SK-N-SH (cell line): Measurements from ENCODE around the gene OR2B2. TPM values are rescaled to one million over a fixed set of nuclear protein-coding genes. Genes with fewer than 3 reads are reported as not detected.

Source experiments
- CTCF ChIA-PET: fragments of 300-600, 350-600 bp; formaldehyde crosslinking; extraction: SDS; loops from one replicate; lab custom pipeline; 2021; lab: Yijun Ruan, JAX
- POLR2A ChIA-PET: fragments of 350-600 bp; sonication (Branson Sonifier 250); formaldehyde crosslinking; extraction: SDS; loops from one replicate; lab custom pipeline; 2020; ENCODE audit warnings: antibody characterized with exemption, inconsistent platforms; lab: Yijun Ruan, JAX
- DNase-seq: peaks from one replicate; pipeline ENCODE4 v3.0.0; 2012
- H2AFZ ChIP-seq: fragments of 200-600 bp; sonication (generic); 2 replicates; pipeline ENCODE4 v1.8.1; 2016; ENCODE audit warnings: antibody characterized with exemption, mild to moderate bottlenecking, low read depth
- H3F3A ChIP-seq: fragments of 200-600 bp; sonication (generic); replicated peaks from 2 replicates; pipeline ENCODE3; 2016; ENCODE audit warnings: antibody characterized with exemption, mild to moderate bottlenecking; ENCODE audit not compliant: insufficient read depth
- H3K27ac ChIP-seq, 2 experiments: fragments of 200-500 bp in 1 of 2; fragments of 200-600 bp in 1 of 2; sonication (Bioruptor generic) in 1 of 2; sonication (generic), shearing (Covaris generic) in 1 of 2; 2 replicates each; pipeline versions ENCODE4 v1.5.1 to v1.6.1; 2014 to 2016; ENCODE audit warnings: low read depth in 2 of 2, inconsistent platforms in 1 of 2, low read length in 1 of 2, mild to moderate bottlenecking in 1 of 2, mixed read lengths in 1 of 2
- H3K27me3 ChIP-seq: fragments of 200-600 bp; sonication (generic), shearing (Covaris generic); 2 replicates; pipeline ENCODE4 v1.6.1; 2016; ENCODE audit warnings: mixed run types; ENCODE audit not compliant: insufficient read depth
- H3K36me3 ChIP-seq, 2 experiments: fragments of 200-500 bp in 1 of 2; fragments of 200-600 bp in 1 of 2; sonication (Bioruptor generic) in 1 of 2; sonication (generic) in 1 of 2; replicated peaks in 1 of 2; 2 replicates each; pipeline versions ENCODE3 to v1.5.1; 2014 to 2016; ENCODE audit warnings: low read length in 1 of 2, mild to moderate bottlenecking in 1 of 2; ENCODE audit not compliant: insufficient read depth in 2 of 2, control insufficient read depth in 1 of 2
- H3K4me1 ChIP-seq, 2 experiments: fragments of 200-500 bp in 1 of 2; fragments of 200-600 bp in 1 of 2; sonication (Bioruptor generic) in 1 of 2; sonication (generic), shearing (Covaris generic) in 1 of 2; 2 replicates each; pipeline versions ENCODE4 v1.5.1 to v1.6.1; 2014 to 2016; ENCODE audit warnings: low read depth in 1 of 2, low read length in 1 of 2, mixed run types in 1 of 2; ENCODE audit not compliant: insufficient read depth in 2 of 2, control insufficient read depth in 1 of 2
- H3K4me2 ChIP-seq: fragments of 200-600 bp; sonication (generic), shearing (Covaris generic); 2 replicates; pipeline ENCODE4 v1.6.1; 2017; ENCODE audit warnings: mixed run types
- H3K4me3 ChIP-seq, 2 experiments: fragments of 200-500 bp in 1 of 2; fragments of 200-600 bp in 1 of 2; sonication (Bioruptor generic) in 1 of 2; sonication (generic), shearing (Covaris generic) in 1 of 2; 2 replicates each; pipeline versions ENCODE4 v1.5.1 to v1.8.1; 2014 to 2016; ENCODE audit warnings: low read depth in 2 of 2, inconsistent platforms in 1 of 2, low read length in 1 of 2, mild to moderate bottlenecking in 1 of 2, mixed read lengths in 1 of 2, moderate library complexity in 1 of 2
- H3K79me2 ChIP-seq: fragments of 200-600 bp; sonication (generic); 2 replicates; pipeline ENCODE4 v1.8.1; 2017; ENCODE audit warnings: mild to moderate bottlenecking; ENCODE audit not compliant: insufficient read depth
- H3K9ac ChIP-seq: fragments of 200-600 bp; sonication (generic); 2 replicates; pipeline ENCODE4 v1.6.1; 2017; ENCODE audit warnings: mixed run types
- H3K9me2 ChIP-seq: fragments of 200-600 bp; sonication (generic); 2 replicates; pipeline ENCODE4 v1.6.1; 2017; ENCODE audit warnings: mixed run types
- H3K9me3 ChIP-seq: fragments of 200-600 bp; sonication (generic); 2 replicates; pipeline ENCODE4 v1.6.1; 2017; ENCODE audit warnings: mixed run types, mild to moderate bottlenecking, moderate library complexity
- H4K20me1 ChIP-seq: fragments of 200-600 bp; sonication (generic); 2 replicates; pipeline ENCODE4 v1.6.1; 2017; ENCODE audit warnings: mild to moderate bottlenecking, mixed run types; ENCODE audit not compliant: insufficient read depth
- CHD2 ChIP-seq: fragments of 150-350 bp; IDR thresholded peaks from 2 replicates; pipeline ENCODE4 v1.6.1; 2018; ENCODE audit warnings: low read length; ENCODE audit not compliant: partially characterized antibody
- EP300 ChIP-seq, 2 experiments: IDR thresholded peaks; 2 replicates each; pipeline versions ENCODE4 v1.4.0 to v1.6.1; 2012; ENCODE audit warnings: borderline replicate concordance in 1 of 2, low read depth in 1 of 2, low read length in 1 of 2
- EZH2phosphoT487 ChIP-seq: fragments of 200-600 bp; sonication (generic); IDR thresholded peaks from 2 replicates; pipeline ENCODE4 v1.6.1; 2017; ENCODE audit warnings: low read depth, mixed run types, mild to moderate bottlenecking, antibody characterized with exemption, moderate library complexity, borderline replicate concordance
- FOXM1 ChIP-seq: IDR thresholded peaks from 2 replicates; pipeline ENCODE4 v1.4.0; 2012; ENCODE audit warnings: low read depth, mild to moderate bottlenecking
- IRF3 ChIP-seq: fragments of 150-350 bp; IDR thresholded peaks from 2 replicates; pipeline ENCODE4 v1.6.1; 2016; ENCODE audit warnings: mild to moderate bottlenecking, low read depth, low read length
- NRF1 ChIP-seq: IDR thresholded peaks from 2 replicates; pipeline ENCODE4 v1.6.1; 2012; ENCODE audit warnings: low read depth, mild to moderate bottlenecking, low read length
- RAD21 ChIP-seq: IDR thresholded peaks from 2 replicates; pipeline ENCODE4 v1.6.1; 2012; ENCODE audit warnings: mild to moderate bottlenecking, low read length
- RCOR1 ChIP-seq: fragments of 150-350 bp; IDR thresholded peaks from 2 replicates; pipeline ENCODE4 v1.6.1; 2017; ENCODE audit warnings: antibody characterized with exemption, low read length
- RFX5 ChIP-seq: IDR thresholded peaks from 2 replicates; pipeline ENCODE4 v1.6.1; 2012; ENCODE audit warnings: mild to moderate bottlenecking, improper control_type of control experiment, low read length
- RXRA ChIP-seq: IDR thresholded peaks from 2 replicates; pipeline ENCODE4 v1.4.0; 2012; ENCODE audit warnings: low read depth, mild to moderate bottlenecking, borderline replicate concordance
- SIN3A ChIP-seq: IDR thresholded peaks from 2 replicates; pipeline ENCODE4 v1.6.1; 2012; ENCODE audit warnings: low read depth, mild to moderate bottlenecking, low read length, moderate library complexity, borderline replicate concordance
- TCF12 ChIP-seq: IDR thresholded peaks from 2 replicates; pipeline ENCODE4 v1.4.0; 2012
- YY1 ChIP-seq: IDR thresholded peaks from 2 replicates; pipeline ENCODE4 v1.4.0; 2012; ENCODE audit warnings: low read depth, mild to moderate bottlenecking
- WGBS: methylation state at CpG from one replicate; pipeline ENCODE4 v1.1.6; 2017; ENCODE audit warnings: low lambda C conversion rate; 5-methylcytosine and 5-hydroxymethylcytosine counted together
- polyA plus RNA-seq, 3 experiments: library from polyadenylated mRNA; depleted of rRNA; stranded (reverse); fragments of >200 nt; gene quantifications; 2 replicates each; pipeline ENCODE4 v1.2.3, GENCODE V29; 2012
- TF ChIP-seq, protein P1 (sequence below): IDR thresholded peaks from 2 replicates; pipeline ENCODE4; 2012
- TF ChIP-seq, protein P2 (sequence below): fragments of 200-600 bp; sonication (generic); IDR thresholded peaks from 2 replicates; pipeline ENCODE4 v1.6.1; 2017; ENCODE audit warnings: antibody characterized with exemption, mild to moderate bottlenecking, moderate library complexity

OR2B2 gene
- polyA plus RNA-seq, 1 of the 3 experiments (the other 2 are of a cell fraction) = not detected

GRCh38 chr6:27899543-27899942 lies 12.7 kb downstream of the OR2B2 start:
- no peak overlapping the region for H3K4me2 ChIP-seq
- H3K9ac ChIP-seq = no peak overlapping the region
- ChIA-PET POLR2A (no interaction called here), CTCF (interaction anchor here (1.1 to 1.5 kb wide), 2 partner anchors 28 to 65 kb away, joined by 3 read pairs; a partner anchor contains a TSS)
- TF ChIP-seq, protein P1, sequence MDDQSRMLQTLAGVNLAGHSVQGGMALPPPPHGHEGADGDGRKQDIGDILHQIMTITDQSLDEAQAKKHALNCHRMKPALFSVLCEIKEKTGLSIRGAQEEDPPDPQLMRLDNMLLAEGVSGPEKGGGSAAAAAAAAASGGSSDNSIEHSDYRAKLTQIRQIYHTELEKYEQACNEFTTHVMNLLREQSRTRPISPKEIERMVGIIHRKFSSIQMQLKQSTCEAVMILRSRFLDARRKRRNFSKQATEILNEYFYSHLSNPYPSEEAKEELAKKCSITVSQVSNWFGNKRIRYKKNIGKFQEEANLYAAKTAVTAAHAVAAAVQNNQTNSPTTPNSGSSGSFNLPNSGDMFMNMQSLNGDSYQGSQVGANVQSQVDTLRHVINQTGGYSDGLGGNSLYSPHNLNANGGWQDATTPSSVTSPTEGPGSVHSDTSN = no peak
- TF ChIP-seq CHD2 = no peak
- no peaks in the 10 kb centered on the region for H4K20me1 ChIP-seq
- H3K4me3 ChIP-seq = no peak overlapping the region
- H3K27me3 ChIP-seq = no peaks in the 10 kb centered on the region
- H3F3A ChIP-seq = peaks cover 24% of the 10 kb centered on the region
- no peaks in the 10 kb centered on the region for H3K79me2 ChIP-seq
- H3K27ac ChIP-seq = no peak overlapping the region
- no peak overlapping the region for H2AFZ ChIP-seq
- no peaks in the 10 kb centered on the region for H3K9me3 ChIP-seq
- no peak for DNase-seq
- peaks cover 0 to 2% of the 10 kb centered on the region in 2 experiments; a peak in 1 of 4 replicates for H3K4me1 ChIP-seq
- H3K36me3 ChIP-seq = no peaks in the 10 kb centered on the region
- H3K9me2 ChIP-seq = no peaks in the 10 kb centered on the region

DNA sequence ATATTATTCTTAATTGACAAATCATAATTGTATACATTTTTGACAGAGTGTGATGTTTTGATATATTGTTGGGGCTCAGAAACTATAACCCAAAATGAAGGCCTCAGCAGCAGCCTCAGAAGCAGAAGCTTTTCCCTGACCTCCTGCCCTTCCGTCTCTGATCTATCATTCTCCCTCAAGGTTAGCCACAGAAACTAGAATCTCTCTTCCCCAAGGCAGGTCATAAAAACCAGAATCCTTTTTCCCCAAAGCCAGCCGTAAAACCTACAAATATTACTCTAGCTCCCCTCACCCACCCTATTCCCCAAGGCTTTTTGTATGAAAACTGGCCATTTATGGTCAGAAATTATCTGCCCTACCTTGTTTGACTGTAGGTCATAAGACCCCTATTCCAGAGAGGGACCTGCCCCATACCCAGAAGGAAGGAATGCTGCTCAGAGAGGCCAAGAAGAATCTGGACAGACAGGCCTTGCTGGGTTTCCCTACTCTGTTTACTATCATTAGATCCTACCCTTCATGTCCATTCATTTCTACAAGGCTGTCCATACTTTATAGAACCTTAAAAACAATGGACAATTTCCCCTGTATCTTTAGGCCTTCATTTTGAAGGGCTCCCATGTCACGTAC lies 14.5 kb downstream of the OR2B2 start:
- Histone ChIP-seq H3K36me3 (no peaks in the 10 kb centered on the region), H2AFZ (no peak overlapping the region), H3K4me1 (peaks cover 0 to 2% of the 10 kb centered on the region in 2 experiments; a peak in 1 of 4 replicates), H3F3A (peaks cover 23% of the 10 kb centered on the region), H3K4me3 (no peak overlapping the region), H3K9ac (no peak overlapping the region), H3K4me2 (no peak overlapping the region), H3K27me3 (no peaks in the 10 kb centered on the region), H3K9me2 (no peaks in the 10 kb centered on the region), H4K20me1 (no peaks in the 10 kb centered on the region), H3K9me3 (no peaks in the 10 kb centered on the region), H3K27ac (no peak overlapping the region), H3K79me2 (peaks cover 3% of the 10 kb centered on the region; the same call in 1 of the 2 replicates)
- WGBS = 99% methylated on average over 3 of the region's 3 CpGs
- ChIA-PET CTCF (interaction anchor here (0.7 to 5.7 kb wide), 4 partner anchors 90 to 220 kb away, joined by 3 to 36 read pairs (median 28); a partner anchor contains a TSS), POLR2A (interaction anchor here (0.7 to 6.8 kb wide), 4 partner anchors 31 to 87 kb away, joined by 3 to 218 read pairs (median 110); a partner anchor contains a TSS)
- DNase-seq = no peak
- TF ChIP-seq RCOR1 (no peak), FOXM1 (no peak), EP300 (IDR thresholded peaks at IDR 0.05; ENCODE audit: borderline replicate concordance in 1 of 2, low read depth in 1 of 2, low read length in 1 of 2) (no peak), RFX5 (no peak), TCF12 (no peak), NRF1 (no peak), IRF3 (no peak), SIN3A (no peak), RXRA (no peak), YY1 (no peak), EZH2phosphoT487 (no peak), RAD21 (no peak)
- TF ChIP-seq, protein P1 = no peak
- TF ChIP-seq, protein P2, sequence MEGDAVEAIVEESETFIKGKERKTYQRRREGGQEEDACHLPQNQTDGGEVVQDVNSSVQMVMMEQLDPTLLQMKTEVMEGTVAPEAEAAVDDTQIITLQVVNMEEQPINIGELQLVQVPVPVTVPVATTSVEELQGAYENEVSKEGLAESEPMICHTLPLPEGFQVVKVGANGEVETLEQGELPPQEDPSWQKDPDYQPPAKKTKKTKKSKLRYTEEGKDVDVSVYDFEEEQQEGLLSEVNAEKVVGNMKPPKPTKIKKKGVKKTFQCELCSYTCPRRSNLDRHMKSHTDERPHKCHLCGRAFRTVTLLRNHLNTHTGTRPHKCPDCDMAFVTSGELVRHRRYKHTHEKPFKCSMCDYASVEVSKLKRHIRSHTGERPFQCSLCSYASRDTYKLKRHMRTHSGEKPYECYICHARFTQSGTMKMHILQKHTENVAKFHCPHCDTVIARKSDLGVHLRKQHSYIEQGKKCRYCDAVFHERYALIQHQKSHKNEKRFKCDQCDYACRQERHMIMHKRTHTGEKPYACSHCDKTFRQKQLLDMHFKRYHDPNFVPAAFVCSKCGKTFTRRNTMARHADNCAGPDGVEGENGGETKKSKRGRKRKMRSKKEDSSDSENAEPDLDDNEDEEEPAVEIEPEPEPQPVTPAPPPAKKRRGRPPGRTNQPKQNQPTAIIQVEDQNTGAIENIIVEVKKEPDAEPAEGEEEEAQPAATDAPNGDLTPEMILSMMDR = no peak
- TF ChIP-seq, all 33 proteins: peak for 0
